ENCODE measurements around the gene TDRD12. TPM values are rescaled to one million over a fixed set of nuclear protein-coding genes. Genes with fewer than 3 reads are reported as not detected.

TDRD12 gene
- total and polyA plus RNA-seq, 2 donors (not counting 1 experiment from before 2014, with no cell fraction given): 0.17 TPM; not detected in 1

GRCh38 chr19:32800754-32801153 is 81.2 kb downstream of the TDRD12 start:
- no peaks in the 10 kb centered on the region for H3K79me2 ChIP-seq (ENCODE audit: control insufficient read depth, insufficient read depth, low read length)
- H3K4me2 ChIP-seq (ENCODE audit: extremely low read depth, insufficient read depth, low read length): no peak overlapping the region
- H3K27me3 ChIP-seq (ENCODE audit: control insufficient read depth, insufficient read depth, low read length): no peaks in the 10 kb centered on the region
- no peak overlapping the region for H3K9ac ChIP-seq (ENCODE audit: insufficient read depth, low read length)
- no peaks in the 10 kb centered on the region for H3K4me1 ChIP-seq (ENCODE audit: control insufficient read depth, extremely low read depth, insufficient read depth, low read length)
- no peak for DNase-seq (ENCODE audit: low read depth in 2 of 2)
- no peaks in the 10 kb centered on the region for H4K20me1 ChIP-seq (ENCODE audit: control insufficient read depth, extremely low read depth, insufficient read depth, low read length)
- no peaks in the 10 kb centered on the region for H3K9me3 ChIP-seq (ENCODE audit: control insufficient read depth, insufficient read depth, low read depth, low read length)
- no peak overlapping the region for H3K27ac ChIP-seq (ENCODE audit: insufficient read depth, low read length)
- H3K36me3 ChIP-seq (ENCODE audit: control insufficient read depth, insufficient read depth, low read length): no peaks in the 10 kb centered on the region
- no peak for TF ChIP-seq CTCF (conservative IDR thresholded peaks at IDR 0.05 in 1 of 2, IDR thresholded peaks at IDR 0.05 in 1 of 2; ENCODE audit: low read depth in 1 of 2, low read length in 2 of 2)
- no peak for TF ChIP-seq EZH2 (IDR thresholded peaks at IDR 0.05; ENCODE audit: low read length, missing control alignments)
- no peak overlapping the region for H3K4me3 ChIP-seq (replicated peaks in 1 of 4; ENCODE audit: control extremely low read depth in 1 of 4, insufficient read depth in 1 of 4, low read depth in 3 of 4, low read length in 4 of 4)
- H2AFZ ChIP-seq (ENCODE audit: low read length): no peak overlapping the region

- Histone ChIP-seq H3K4me3 (replicated peaks in 1 of 4; ENCODE audit: control extremely low read depth in 1 of 4, insufficient read depth in 1 of 4, low read depth in 3 of 4, low read length in 4 of 4) (no peak overlapping the region), H3K9me3 (ENCODE audit: control insufficient read depth, insufficient read depth, low read depth, low read length) (no peaks in the 10 kb centered on the region), H3K36me3 (ENCODE audit: control insufficient read depth, insufficient read depth, low read length) (no peaks in the 10 kb centered on the region), H3K27me3 (ENCODE audit: control insufficient read depth, insufficient read depth, low read length) (no peaks in the 10 kb centered on the region), H2AFZ (ENCODE audit: low read length) (no peak overlapping the region), H3K79me2 (ENCODE audit: control insufficient read depth, insufficient read depth, low read length) (no peaks in the 10 kb centered on the region), H4K20me1 (ENCODE audit: control insufficient read depth, extremely low read depth, insufficient read depth, low read length) (no peaks in the 10 kb centered on the region), H3K4me2 (ENCODE audit: extremely low read depth, insufficient read depth, low read length) (no peak overlapping the region), H3K9ac (ENCODE audit: insufficient read depth, low read length) (no peak overlapping the region), H3K27ac (ENCODE audit: insufficient read depth, low read length) (no peak overlapping the region), H3K4me1 (ENCODE audit: control insufficient read depth, extremely low read depth, insufficient read depth, low read length) (no peaks in the 10 kb centered on the region)
- TF ChIP-seq CTCF (conservative IDR thresholded peaks at IDR 0.05 in 1 of 2, IDR thresholded peaks at IDR 0.05 in 1 of 2; ENCODE audit: low read depth in 1 of 2, low read length in 2 of 2) (no peak), EZH2 (IDR thresholded peaks at IDR 0.05; ENCODE audit: low read length, missing control alignments) (no peak)
- DNase-seq (ENCODE audit: low read depth in 2 of 2): no peak
These were observed 83.3 kb downstream of the TDRD12 start for GRCh38 chr19:32802840-32803239.

DNA sequence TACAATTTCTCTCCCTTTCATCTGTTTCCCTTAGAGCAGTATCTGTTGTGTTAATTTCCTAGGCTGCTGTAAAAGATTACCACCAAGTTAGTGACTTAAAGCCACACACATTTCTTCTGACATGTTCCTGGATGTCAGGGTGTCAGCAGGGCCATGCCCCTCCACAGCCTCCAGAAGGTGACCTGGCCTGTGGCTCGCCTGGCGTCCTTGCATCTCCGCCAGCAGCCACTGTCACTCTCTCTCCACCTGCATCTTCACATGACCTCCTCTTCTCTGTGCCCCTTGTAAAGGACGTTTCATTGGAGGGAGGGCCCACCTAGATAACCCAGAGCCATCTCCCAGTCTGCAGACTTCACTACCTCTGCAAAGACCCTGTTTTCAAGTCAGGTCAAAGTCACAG is 88.7 kb downstream of the TDRD12 start:
- Histone ChIP-seq H3K27me3 (ENCODE audit: control insufficient read depth, insufficient read depth, low read length) (no peaks in the 10 kb centered on the region), H3K4me3 (replicated peaks in 1 of 4; ENCODE audit: control extremely low read depth in 1 of 4, insufficient read depth in 1 of 4, low read depth in 3 of 4, low read length in 4 of 4) (no peak overlapping the region), H3K4me2 (ENCODE audit: extremely low read depth, insufficient read depth, low read length) (no peak overlapping the region), H3K36me3 (ENCODE audit: control insufficient read depth, insufficient read depth, low read length) (no peaks in the 10 kb centered on the region), H3K79me2 (ENCODE audit: control insufficient read depth, insufficient read depth, low read length) (no peaks in the 10 kb centered on the region), H2AFZ (ENCODE audit: low read length) (no peak overlapping the region), H4K20me1 (ENCODE audit: control insufficient read depth, extremely low read depth, insufficient read depth, low read length) (no peaks in the 10 kb centered on the region), H3K4me1 (ENCODE audit: control insufficient read depth, extremely low read depth, insufficient read depth, low read length) (no peaks in the 10 kb centered on the region), H3K27ac (ENCODE audit: insufficient read depth, low read length) (no peak overlapping the region), H3K9me3 (ENCODE audit: control insufficient read depth, insufficient read depth, low read depth, low read length) (no peaks in the 10 kb centered on the region), H3K9ac (ENCODE audit: insufficient read depth, low read length) (no peak overlapping the region)
- TF ChIP-seq CTCF (conservative IDR thresholded peaks at IDR 0.05 in 1 of 2, IDR thresholded peaks at IDR 0.05 in 1 of 2; ENCODE audit: low read depth in 1 of 2, low read length in 2 of 2) (no peak), EZH2 (IDR thresholded peaks at IDR 0.05; ENCODE audit: low read length, missing control alignments) (no peak)
- no peak for DNase-seq (ENCODE audit: low read depth in 2 of 2)

All from fibroblast of lung (primary cell).